H1 (cell line): ENCODE results near the gene CALY. TPM values are rescaled to one million over a fixed set of nuclear protein-coding genes. Genes with fewer than 3 reads are reported as not detected.

ENCODE experiments used
- ATF2 ChIP-seq: IDR thresholded peaks from 2 replicates; pipeline ENCODE4 v1.6.1; 2012; ENCODE audit warnings: low read length, inconsistent platforms
- EP300 ChIP-seq, 2 experiments: IDR thresholded peaks; 1 replicate in 1 of 2; 2 replicates in 1 of 2; pipeline ENCODE4 v1.6.1; 2011 to 2012; ENCODE audit warnings: low read depth in 2 of 2, low read length in 2 of 2, mild to moderate bottlenecking in 2 of 2, borderline replicate concordance in 1 of 2, inconsistent platforms in 1 of 2, moderate library complexity in 1 of 2
- HDAC6 ChIP-seq: IDR thresholded peaks from one replicate; pipeline ENCODE4 v1.7.1; 2012; ENCODE audit warnings: low read depth, mild to moderate bottlenecking, inconsistent platforms, low read length, moderate library complexity
- KDM4A ChIP-seq: IDR thresholded peaks from one replicate; pipeline ENCODE4 v1.7.1; 2012; ENCODE audit warnings: low read depth, mild to moderate bottlenecking, moderate library complexity, low read length, inconsistent platforms; ENCODE audit not compliant: severe bottlenecking
- MAFK ChIP-seq: IDR thresholded peaks from 2 replicates; pipeline ENCODE4 v1.6.1; 2012; ENCODE audit warnings: low read depth, mild to moderate bottlenecking, improper control_type of control experiment, low read length
- NRF1 ChIP-seq: IDR thresholded peaks from 2 replicates; pipeline ENCODE4 v1.6.1; 2011; ENCODE audit warnings: mild to moderate bottlenecking, low read depth, low read length, improper control_type of control experiment
- RAD21 ChIP-seq, 2 experiments: IDR thresholded peaks in 1 of 2; conservative IDR thresholded peaks in 1 of 2; 2 replicates each; pipeline ENCODE4 v1.6.1; 2011; ENCODE audit warnings: low read depth in 2 of 2, low read length in 2 of 2, improper control_type of control experiment in 1 of 2, inconsistent platforms in 1 of 2, mild to moderate bottlenecking in 1 of 2, moderate library complexity in 1 of 2
- SRF ChIP-seq: IDR thresholded peaks from 2 replicates; pipeline ENCODE4 v1.6.1; 2011; ENCODE audit warnings: mild to moderate bottlenecking, low read depth, low read length, moderate library complexity
- polyA plus RNA-seq, 7 experiments: library from polyadenylated mRNA; depleted of rRNA in 3 of 7; stranded (reverse) in 5 of 7; unstranded in 2 of 7; fragments of >200 nt in 5 of 7; fragments of 200-250 nt in 2 of 7; gene quantifications; 1 replicate in 5 of 7; 2 replicates in 1 of 7; 4 replicates in 1 of 7; pipeline versions ENCODE4 v1.2.1 to v1.2.3, GENCODE V29; 2011 to 2013; ENCODE audit warnings: missing spikeins in 2 of 7, mixed read lengths in 2 of 7
- total RNA-seq: library from RNA; stranded (reverse); fragmentation: NEBNext Ultra II Directional; extraction: Animal tissue kit (Norgen Biotek cat#: 25700); gene quantifications from 2 replicates; pipeline ENCODE4 v1.2.1, GENCODE V29; 2021
- TF ChIP-seq, protein P1 (sequence below): IDR thresholded peaks from 2 replicates; pipeline ENCODE4 v1.6.1; 2012; ENCODE audit warnings: inconsistent platforms

The CALY gene
- total and polyA plus RNA-seq, 2 of the 8 experiments (the other 6 are each of a cell fraction or from before 2014, with no cell fraction given): 1.3 to 1.5 TPM

DNA sequence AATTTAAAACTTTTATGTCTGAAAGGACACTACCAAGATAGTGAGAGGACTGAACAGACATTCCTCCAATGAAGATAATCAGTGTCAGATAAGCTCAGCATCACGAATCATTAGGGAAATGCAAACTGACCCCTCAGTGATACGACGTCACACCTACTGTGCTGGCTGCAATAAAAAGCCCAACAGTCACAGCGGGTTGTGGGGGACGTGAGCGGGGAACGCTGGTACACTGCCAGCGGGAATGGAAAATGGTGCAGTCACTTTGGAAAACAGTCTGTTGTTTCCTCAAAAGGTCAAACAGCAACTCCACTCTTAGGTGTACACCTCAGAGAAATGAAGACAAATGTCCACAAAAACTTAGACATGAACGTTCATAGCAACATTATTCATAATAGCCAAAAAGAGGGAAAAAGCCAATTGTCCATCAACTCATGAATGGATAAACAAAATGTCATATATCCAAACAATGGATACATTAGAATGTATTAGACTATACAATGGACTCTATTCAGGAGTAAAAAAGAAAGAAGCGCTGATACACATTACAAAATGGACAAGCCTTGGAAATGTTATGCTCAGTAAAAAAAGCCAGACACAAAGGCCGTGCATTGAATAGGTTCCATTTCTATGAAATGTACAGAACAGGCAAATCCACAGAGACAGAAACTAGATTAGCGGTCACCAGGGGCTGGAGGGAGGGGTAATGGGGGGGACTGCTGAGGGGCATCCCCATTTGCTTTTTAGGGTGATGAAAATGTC, 38.8 kb upstream of the CALY start (continued):
- TF ChIP-seq NRF1 (no peak), SRF (no peak), RAD21 (IDR thresholded peaks at IDR 0.05 in 1 of 2, conservative IDR thresholded peaks at IDR 0.05 in 1 of 2; ENCODE audit: low read depth in 2 of 2, low read length in 2 of 2) (no peak), HDAC6 (no peak), EP300 (IDR thresholded peaks at IDR 0.05; ENCODE audit: borderline replicate concordance in 1 of 2, low read depth in 2 of 2, low read length in 2 of 2) (no peak), KDM4A (no peak), MAFK (no peak), ATF2 (no peak)
- TF ChIP-seq, protein P1, sequence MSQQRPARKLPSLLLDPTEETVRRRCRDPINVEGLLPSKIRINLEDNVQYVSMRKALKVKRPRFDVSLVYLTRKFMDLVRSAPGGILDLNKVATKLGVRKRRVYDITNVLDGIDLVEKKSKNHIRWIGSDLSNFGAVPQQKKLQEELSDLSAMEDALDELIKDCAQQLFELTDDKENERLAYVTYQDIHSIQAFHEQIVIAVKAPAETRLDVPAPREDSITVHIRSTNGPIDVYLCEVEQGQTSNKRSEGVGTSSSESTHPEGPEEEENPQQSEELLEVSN: no peak
